K562 (cell line): Measurements from ENCODE around the gene CETN1. TPM values are rescaled to one million over a fixed set of nuclear protein-coding genes. Genes with fewer than 3 reads are reported as not detected.

Source experiments
- ASH1L ChIP-seq: fragments of 450-650 bp; IDR thresholded peaks from 2 replicates; pipeline ENCODE4 v1.6.1; 2018; ENCODE audit warnings: borderline replicate concordance, mild to moderate bottlenecking, low read depth; ENCODE audit not compliant: partially characterized antibody
- CBFA2T3 ChIP-seq: fragments of 450-650 bp; IDR thresholded peaks from 2 replicates; pipeline ENCODE4 v1.6.1; 2017
- FOXK1 ChIP-seq: sonication (generic); formaldehyde crosslinking; IDR thresholded peaks from 2 replicates; pipeline ENCODE4 v1.8.0; 2022; ENCODE audit warnings: missing genetic modification reagents, mild to moderate bottlenecking, borderline replicate concordance
- GATAD2A ChIP-seq: fragments of 450-650 bp; IDR thresholded peaks from 2 replicates; pipeline ENCODE4 v1.6.1; 2017
- NR1H2 ChIP-seq: sonication (generic); formaldehyde crosslinking; IDR thresholded peaks from 2 replicates; pipeline ENCODE4 v1.4.0; 2020; ENCODE audit warnings: mild to moderate bottlenecking, missing genetic modification reagents
- SAFB ChIP-seq: fragments of 200-400 bp; formaldehyde crosslinking; IDR thresholded peaks from 2 replicates; pipeline ENCODE4 v1.6.1; 2017; ENCODE audit warnings: low read depth, low read length, borderline replicate concordance
- TCF3 ChIP-seq: sonication (generic); formaldehyde crosslinking; IDR thresholded peaks from 2 replicates; pipeline ENCODE4 v1.4.0; 2020; ENCODE audit warnings: mild to moderate bottlenecking, missing genetic modification reagents
- U2AF2 ChIP-seq: fragments of 200-400 bp; formaldehyde crosslinking; optimal IDR thresholded peaks from 2 replicates; pipeline ENCODE3; 2017; ENCODE audit warnings: low read depth, mild to moderate bottlenecking, low read length
- ZNF217 ChIP-seq: sonication (generic); formaldehyde crosslinking; IDR thresholded peaks from 2 replicates; pipeline ENCODE4 v1.8.0; 2022; ENCODE audit warnings: mild to moderate bottlenecking, missing genetic modification reagents
- ZNF263 ChIP-seq: sonication (generic); formaldehyde crosslinking; IDR thresholded peaks from 2 replicates; pipeline ENCODE4 v1.8.0; 2022; ENCODE audit warnings: mild to moderate bottlenecking, missing genetic modification reagents, borderline replicate concordance
- polyA plus RNA-seq, 8 experiments: library from polyadenylated mRNA; depleted of rRNA in 4 of 8; stranded (reverse) in 5 of 8; unstranded in 3 of 8; fragments of >200 nt; fragmentation: Nextera tagmentation in 2 of 8; fragmentation: Illumina TruSeq in 1 of 8; extraction: Ambion mirVana in 2 of 8; extraction: Trizol in 1 of 8; gene quantifications; 2 replicates each; pipeline versions ENCODE4 v1.2.1 to v1.2.3, GENCODE V29; 2011 to 2014; ENCODE audit warnings: inconsistent platforms in 1 of 8, missing spikeins in 1 of 8
- total RNA-seq, 7 experiments: library from RNA; depleted of rRNA in 6 of 7; stranded (reverse); fragments of >200 nt in 6 of 7; fragmentation: Illumina TruSeq in 2 of 7; extraction: Trizol in 2 of 7; gene quantifications; 2 replicates each; pipeline versions ENCODE4 v1.2.1 to v1.2.3, GENCODE V29; 2011 to 2021; ENCODE audit warnings: low replicate concordance in 1 of 7
- TF ChIP-seq, protein P1 (sequence below), 3 experiments: fragments of 200-800 bp in 1 of 3; sonication (Bioruptor generic) in 1 of 3; sonication (generic) in 1 of 3; formaldehyde crosslinking in 1 of 3; IDR thresholded peaks; 2 replicates each; pipeline versions ENCODE4 v1.6.1 to v1.8.0; 2016 to 2022; ENCODE audit warnings: mild to moderate bottlenecking in 2 of 3, missing compliant biosample characterization in 2 of 3, missing genetic modification characterization in 2 of 3, missing genetic modification reagents in 1 of 3
- TF ChIP-seq, protein P2 (sequence below): fragments of 450-650 bp; IDR thresholded peaks from 2 replicates; pipeline ENCODE4 v1.6.1; 2017; ENCODE audit warnings: antibody characterized with exemption, mild to moderate bottlenecking
- TF ChIP-seq, protein P3 (sequence below): fragments of 250-450 bp; sonication (Bioruptor Pico); IDR thresholded peaks from 2 replicates; pipeline ENCODE4 v1.5.0; 2021; ENCODE audit warnings: mild to moderate bottlenecking, borderline replicate concordance
- TF ChIP-seq, protein P4 (sequence below): fragments of 450-650 bp; formaldehyde crosslinking; conservative IDR thresholded peaks from 2 replicates; pipeline ENCODE4 v1.4.0; 2022; ENCODE audit warnings: mild to moderate bottlenecking, missing genetic modification characterization
- TF ChIP-seq, protein P5 (sequence below): sonication (generic); formaldehyde crosslinking; IDR thresholded peaks from 2 replicates; pipeline ENCODE4 v1.8.1; 2023; ENCODE audit warnings: mild to moderate bottlenecking, missing genetic modification reagents
- TF ChIP-seq, protein P6 (sequence below): fragments of 450-650 bp; formaldehyde crosslinking; IDR thresholded peaks from 2 replicates; pipeline ENCODE4 v1.4.0; 2022; ENCODE audit warnings: mild to moderate bottlenecking, moderate library complexity

Gene CETN1
- total and polyA plus RNA-seq, 9 of the 15 experiments (the other 6 are each of a cell fraction or from before 2014, with no cell fraction given), result 0.07 to 0.34 (median 0.19) TPM; not detected in 3

DNA sequence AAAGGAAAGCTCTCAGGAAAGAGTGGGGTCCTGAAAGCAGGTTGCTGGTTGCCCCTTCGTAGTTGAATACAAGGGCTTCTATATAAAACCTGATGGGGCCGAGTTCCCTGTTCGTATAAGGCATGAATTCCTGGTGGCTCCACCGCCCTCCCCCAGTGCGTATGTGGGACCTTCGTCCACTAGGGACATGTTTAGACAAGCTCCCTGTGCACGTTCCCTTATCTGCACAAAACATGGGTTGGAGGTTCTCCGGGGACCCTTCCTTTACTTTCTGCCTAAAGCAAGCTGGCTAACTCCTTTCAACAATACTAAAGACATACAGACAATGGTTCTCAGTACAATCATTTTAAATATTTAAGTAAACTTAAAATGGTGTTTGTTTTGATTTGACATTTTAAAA, 24.6 kb downstream of the CETN1 start (continued):
- TF ChIP-seq ZNF217 (CRISPR knock-in tag) (no peak), FOXK1 (no peak), GATAD2A (no peak), CBFA2T3 (peak; percentile 64), ZNF263 (no peak), SAFB (no peak), ASH1L (no peak), U2AF2 (no peak), TCF3 (CRISPR knock-in tag) (peak; percentile 69; the same call in 1 of the 2 replicates), NR1H2 (CRISPR knock-in tag) (no peak)
- TF ChIP-seq, protein P1, sequence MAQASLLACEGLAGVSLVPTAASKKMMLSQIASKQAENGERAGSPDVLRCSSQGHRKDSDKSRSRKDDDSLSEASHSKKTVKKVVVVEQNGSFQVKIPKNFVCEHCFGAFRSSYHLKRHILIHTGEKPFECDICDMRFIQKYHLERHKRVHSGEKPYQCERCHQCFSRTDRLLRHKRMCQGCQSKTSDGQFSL (CRISPR knock-in tag; IDR thresholded peaks at IDR 0.05), result no peak
- TF ChIP-seq, protein P1 (tag; IDR thresholded peaks at IDR 0.05), result no peak
- TF ChIP-seq, protein P2, sequence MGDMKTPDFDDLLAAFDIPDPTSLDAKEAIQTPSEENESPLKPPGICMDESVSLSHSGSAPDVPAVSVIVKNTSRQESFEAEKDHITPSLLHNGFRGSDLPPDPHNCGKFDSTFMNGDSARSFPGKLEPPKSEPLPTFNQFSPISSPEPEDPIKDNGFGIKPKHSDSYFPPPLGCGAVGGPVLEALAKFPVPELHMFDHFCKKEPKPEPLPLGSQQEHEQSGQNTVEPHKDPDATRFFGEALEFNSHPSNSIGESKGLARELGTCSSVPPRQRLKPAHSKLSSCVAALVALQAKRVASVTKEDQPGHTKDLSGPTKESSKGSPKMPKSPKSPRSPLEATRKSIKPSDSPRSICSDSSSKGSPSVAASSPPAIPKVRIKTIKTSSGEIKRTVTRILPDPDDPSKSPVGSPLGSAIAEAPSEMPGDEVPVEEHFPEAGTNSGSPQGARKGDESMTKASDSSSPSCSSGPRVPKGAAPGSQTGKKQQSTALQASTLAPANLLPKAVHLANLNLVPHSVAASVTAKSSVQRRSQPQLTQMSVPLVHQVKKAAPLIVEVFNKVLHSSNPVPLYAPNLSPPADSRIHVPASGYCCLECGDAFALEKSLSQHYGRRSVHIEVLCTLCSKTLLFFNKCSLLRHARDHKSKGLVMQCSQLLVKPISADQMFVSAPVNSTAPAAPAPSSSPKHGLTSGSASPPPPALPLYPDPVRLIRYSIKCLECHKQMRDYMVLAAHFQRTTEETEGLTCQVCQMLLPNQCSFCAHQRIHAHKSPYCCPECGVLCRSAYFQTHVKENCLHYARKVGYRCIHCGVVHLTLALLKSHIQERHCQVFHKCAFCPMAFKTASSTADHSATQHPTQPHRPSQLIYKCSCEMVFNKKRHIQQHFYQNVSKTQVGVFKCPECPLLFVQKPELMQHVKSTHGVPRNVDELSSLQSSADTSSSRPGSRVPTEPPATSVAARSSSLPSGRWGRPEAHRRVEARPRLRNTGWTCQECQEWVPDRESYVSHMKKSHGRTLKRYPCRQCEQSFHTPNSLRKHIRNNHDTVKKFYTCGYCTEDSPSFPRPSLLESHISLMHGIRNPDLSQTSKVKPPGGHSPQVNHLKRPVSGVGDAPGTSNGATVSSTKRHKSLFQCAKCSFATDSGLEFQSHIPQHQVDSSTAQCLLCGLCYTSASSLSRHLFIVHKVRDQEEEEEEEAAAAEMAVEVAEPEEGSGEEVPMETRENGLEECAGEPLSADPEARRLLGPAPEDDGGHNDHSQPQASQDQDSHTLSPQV, result peak; percentile 41; the same call in 1 of the 2 replicates
- TF ChIP-seq, protein P3, sequence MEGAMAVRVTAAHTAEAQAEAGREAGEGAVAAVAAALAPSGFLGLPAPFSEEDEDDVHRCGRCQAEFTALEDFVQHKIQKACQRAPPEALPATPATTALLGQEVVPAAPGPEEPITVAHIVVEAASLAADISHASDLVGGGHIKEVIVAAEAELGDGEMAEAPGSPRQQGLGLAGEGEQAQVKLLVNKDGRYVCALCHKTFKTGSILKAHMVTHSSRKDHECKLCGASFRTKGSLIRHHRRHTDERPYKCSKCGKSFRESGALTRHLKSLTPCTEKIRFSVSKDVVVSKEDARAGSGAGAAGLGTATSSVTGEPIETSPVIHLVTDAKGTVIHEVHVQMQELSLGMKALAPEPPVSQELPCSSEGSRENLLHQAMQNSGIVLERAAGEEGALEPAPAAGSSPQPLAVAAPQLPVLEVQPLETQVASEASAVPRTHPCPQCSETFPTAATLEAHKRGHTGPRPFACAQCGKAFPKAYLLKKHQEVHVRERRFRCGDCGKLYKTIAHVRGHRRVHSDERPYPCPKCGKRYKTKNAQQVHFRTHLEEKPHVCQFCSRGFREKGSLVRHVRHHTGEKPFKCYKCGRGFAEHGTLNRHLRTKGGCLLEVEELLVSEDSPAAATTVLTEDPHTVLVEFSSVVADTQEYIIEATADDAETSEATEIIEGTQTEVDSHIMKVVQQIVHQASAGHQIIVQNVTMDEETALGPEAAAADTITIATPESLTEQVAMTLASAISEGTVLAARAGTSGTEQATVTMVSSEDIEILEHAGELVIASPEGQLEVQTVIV (CRISPR knock-in tag), result no peak
- TF ChIP-seq, protein P4, sequence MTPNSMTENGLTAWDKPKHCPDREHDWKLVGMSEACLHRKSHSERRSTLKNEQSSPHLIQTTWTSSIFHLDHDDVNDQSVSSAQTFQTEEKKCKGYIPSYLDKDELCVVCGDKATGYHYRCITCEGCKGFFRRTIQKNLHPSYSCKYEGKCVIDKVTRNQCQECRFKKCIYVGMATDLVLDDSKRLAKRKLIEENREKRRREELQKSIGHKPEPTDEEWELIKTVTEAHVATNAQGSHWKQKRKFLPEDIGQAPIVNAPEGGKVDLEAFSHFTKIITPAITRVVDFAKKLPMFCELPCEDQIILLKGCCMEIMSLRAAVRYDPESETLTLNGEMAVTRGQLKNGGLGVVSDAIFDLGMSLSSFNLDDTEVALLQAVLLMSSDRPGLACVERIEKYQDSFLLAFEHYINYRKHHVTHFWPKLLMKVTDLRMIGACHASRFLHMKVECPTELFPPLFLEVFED, result no peak
- TF ChIP-seq, protein P5, sequence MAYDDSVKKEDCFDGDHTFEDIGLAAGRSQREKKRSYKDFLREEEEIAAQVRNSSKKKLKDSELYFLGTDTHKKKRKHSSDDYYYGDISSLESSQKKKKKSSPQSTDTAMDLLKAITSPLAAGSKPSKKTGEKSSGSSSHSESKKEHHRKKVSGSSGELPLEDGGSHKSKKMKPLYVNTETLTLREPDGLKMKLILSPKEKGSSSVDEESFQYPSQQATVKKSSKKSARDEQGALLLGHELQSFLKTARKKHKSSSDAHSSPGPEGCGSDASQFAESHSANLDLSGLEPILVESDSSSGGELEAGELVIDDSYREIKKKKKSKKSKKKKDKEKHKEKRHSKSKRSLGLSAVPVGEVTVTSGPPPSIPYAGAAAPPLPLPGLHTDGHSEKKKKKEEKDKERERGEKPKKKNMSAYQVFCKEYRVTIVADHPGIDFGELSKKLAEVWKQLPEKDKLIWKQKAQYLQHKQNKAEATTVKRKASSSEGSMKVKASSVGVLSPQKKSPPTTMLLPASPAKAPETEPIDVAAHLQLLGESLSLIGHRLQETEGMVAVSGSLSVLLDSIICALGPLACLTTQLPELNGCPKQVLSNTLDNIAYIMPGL (CRISPR knock-in tag), result no peak
- TF ChIP-seq, protein P6, sequence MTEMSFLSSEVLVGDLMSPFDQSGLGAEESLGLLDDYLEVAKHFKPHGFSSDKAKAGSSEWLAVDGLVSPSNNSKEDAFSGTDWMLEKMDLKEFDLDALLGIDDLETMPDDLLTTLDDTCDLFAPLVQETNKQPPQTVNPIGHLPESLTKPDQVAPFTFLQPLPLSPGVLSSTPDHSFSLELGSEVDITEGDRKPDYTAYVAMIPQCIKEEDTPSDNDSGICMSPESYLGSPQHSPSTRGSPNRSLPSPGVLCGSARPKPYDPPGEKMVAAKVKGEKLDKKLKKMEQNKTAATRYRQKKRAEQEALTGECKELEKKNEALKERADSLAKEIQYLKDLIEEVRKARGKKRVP (CRISPR knock-in tag), result no peak
